Pancreas (tissue), 10 donors: Measurements from ENCODE around the gene LIN52. TPM values are rescaled to one million over a fixed set of nuclear protein-coding genes. Genes with fewer than 3 reads are reported as not detected.

Experiments used
- ATAC-seq, 4 donors: fragments of 200-7000 bp; cut with Tn5 transposase; one replicate each; pipeline versions ENCODE4 v1.8.0 to v1.9.1; 2020; ENCODE audit warnings: mild to moderate bottlenecking in 4 of 4, moderate library complexity in 4 of 4
- DNase-seq, 6 donors: peaks; one replicate each; pipeline ENCODE4 v3.0.0-alpha.2; 2020
- FAIRE-seq: peaks from 2 replicates; lab custom pipeline; 2012; peaks lifted over from hg19 to GRCh38; lab: Jason Lieb, UNC
- H3K27ac ChIP-seq, 4 donors: fragments of 200-600 bp; sonication (generic); 1 replicate in 3 of 4; 2 replicates in 1 of 4; pipeline versions ENCODE4 v1.5.0 to v1.8.0; 2020
- H3K27me3 ChIP-seq, 4 donors: fragments of 200-600 bp; one replicate each; pipeline ENCODE4 v1.8.0; 2021
- H3K36me3 ChIP-seq, 3 donors: fragments of 200-600 bp; sonication (generic) in 1 of 3; one replicate each; pipeline versions ENCODE4 v1.5.0 to v1.8.0; 2020 to 2021
- H3K4me1 ChIP-seq, 3 donors: fragments of 200-600 bp; one replicate each; pipeline ENCODE4 v1.8.0; 2021
- H3K4me3 ChIP-seq, 4 donors: fragments of 200-600 bp; sonication (generic) in 2 of 4; one replicate each; pipeline versions ENCODE4 v1.5.0 to v1.8.0; 2020 to 2021
- H3K9me3 ChIP-seq, 4 donors: fragments of 200-600 bp; one replicate each; pipeline ENCODE4 v1.8.0; 2021
- WGBS, 2 donors: extraction: QIAGEN DNeasy Blood & Tissue Kit; methylation state at CpG; one replicate each; pipeline ENCODE4 v1.1.7; 2013; 5-methylcytosine and 5-hydroxymethylcytosine counted together
- intact Hi-C, 3 donors: fragments of 100-400 bp; cut with DNase I; formaldehyde crosslinking; loops; one replicate each; pipeline versions ENCODE4 v1.11.1 to v1.14.2; 2022
- polyA plus RNA-seq, 2 donors: library from polyadenylated mRNA; stranded (reverse); fragments of 200-250 nt; gene quantifications; one replicate each; pipeline ENCODE4 v1.2.3, GENCODE V29; 2013
- total RNA-seq, 6 donors: library from RNA; stranded (reverse); fragmentation: NEBNext Ultra II Directional in 4 of 6; extraction: Animal tissue kit (Norgen Biotek cat#: 25700) in 4 of 6; gene quantifications; one replicate each; pipeline versions ENCODE4 v1.2.1 to v1.2.4, GENCODE V29; 2021 to 2023
- TF ChIP-seq, protein P1 (sequence below), 4 donors: fragments of 200-600 bp; sonication (generic) in 3 of 4; IDR thresholded peaks; one replicate each; pipeline versions ENCODE4 v1.5.0 to v1.8.0; 2021; ENCODE audit warnings: antibody characterized with exemption in 4 of 4
- donor health status: healthy with polysubstance abuse.
- donor health status: DM: no; HTN: no; CAD: no; lungs with moderate emphysema.
- donor health status: DM: no; HTN: no; CAD: no.
- donor health status: control.
- donor health status: control.
- donor health status: Bipolar disorder and iron deficiency.
- donor health status: DM: yes; HTN: yes; CAD: no.
- donor health status: DM: no; HTN: no; CAD: no.
- donor health status: DM: no; HTN: no; CAD: no.
- donor health status: DM: yes; HTN: yes; CAD: no.

LIN52 gene
- total and polyA plus RNA-seq, 8 donors: 1.6 to 4.6 (median 3.1) TPM

DNA sequence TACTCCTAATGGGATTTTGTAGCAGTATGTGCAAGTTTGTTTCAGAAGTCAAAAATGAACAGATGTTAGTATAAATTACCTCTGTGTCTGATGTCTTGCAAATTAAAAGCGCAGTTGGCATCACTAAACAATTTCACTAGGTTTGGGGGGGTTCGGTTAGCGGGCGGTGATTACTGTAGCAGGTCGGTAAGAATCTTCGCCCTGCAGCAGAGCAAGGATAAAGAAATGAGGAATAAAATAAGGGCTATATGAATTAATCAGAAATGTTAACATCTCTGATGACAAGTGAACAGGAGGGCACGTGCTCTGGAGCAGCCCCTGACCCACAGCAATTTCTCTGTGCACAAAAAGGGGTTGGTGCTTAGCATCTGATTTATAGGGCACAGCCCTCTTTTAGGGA lies 110.9 kb downstream of the LIN52 start:
- DNase-seq: no peak
- TF ChIP-seq, protein P1, sequence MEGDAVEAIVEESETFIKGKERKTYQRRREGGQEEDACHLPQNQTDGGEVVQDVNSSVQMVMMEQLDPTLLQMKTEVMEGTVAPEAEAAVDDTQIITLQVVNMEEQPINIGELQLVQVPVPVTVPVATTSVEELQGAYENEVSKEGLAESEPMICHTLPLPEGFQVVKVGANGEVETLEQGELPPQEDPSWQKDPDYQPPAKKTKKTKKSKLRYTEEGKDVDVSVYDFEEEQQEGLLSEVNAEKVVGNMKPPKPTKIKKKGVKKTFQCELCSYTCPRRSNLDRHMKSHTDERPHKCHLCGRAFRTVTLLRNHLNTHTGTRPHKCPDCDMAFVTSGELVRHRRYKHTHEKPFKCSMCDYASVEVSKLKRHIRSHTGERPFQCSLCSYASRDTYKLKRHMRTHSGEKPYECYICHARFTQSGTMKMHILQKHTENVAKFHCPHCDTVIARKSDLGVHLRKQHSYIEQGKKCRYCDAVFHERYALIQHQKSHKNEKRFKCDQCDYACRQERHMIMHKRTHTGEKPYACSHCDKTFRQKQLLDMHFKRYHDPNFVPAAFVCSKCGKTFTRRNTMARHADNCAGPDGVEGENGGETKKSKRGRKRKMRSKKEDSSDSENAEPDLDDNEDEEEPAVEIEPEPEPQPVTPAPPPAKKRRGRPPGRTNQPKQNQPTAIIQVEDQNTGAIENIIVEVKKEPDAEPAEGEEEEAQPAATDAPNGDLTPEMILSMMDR (IDR thresholded peaks at IDR 0.05): no peak
- WGBS, 2 donors: 95 to 97% methylated on average over 7 of the region's 7 CpGs
- no peak for ATAC-seq
- Histone ChIP-seq H3K27me3 (no peaks in the 10 kb centered on the region), H3K27ac (no peak overlapping the region), H3K4me3 (no peak overlapping the region), H3K36me3 (no peaks in the 10 kb centered on the region), H3K4me1 (no peaks in the 10 kb centered on the region), H3K9me3 (no peaks in the 10 kb centered on the region)
- intact Hi-C loops: no loop called here
- no peak for FAIRE-seq

DNA sequence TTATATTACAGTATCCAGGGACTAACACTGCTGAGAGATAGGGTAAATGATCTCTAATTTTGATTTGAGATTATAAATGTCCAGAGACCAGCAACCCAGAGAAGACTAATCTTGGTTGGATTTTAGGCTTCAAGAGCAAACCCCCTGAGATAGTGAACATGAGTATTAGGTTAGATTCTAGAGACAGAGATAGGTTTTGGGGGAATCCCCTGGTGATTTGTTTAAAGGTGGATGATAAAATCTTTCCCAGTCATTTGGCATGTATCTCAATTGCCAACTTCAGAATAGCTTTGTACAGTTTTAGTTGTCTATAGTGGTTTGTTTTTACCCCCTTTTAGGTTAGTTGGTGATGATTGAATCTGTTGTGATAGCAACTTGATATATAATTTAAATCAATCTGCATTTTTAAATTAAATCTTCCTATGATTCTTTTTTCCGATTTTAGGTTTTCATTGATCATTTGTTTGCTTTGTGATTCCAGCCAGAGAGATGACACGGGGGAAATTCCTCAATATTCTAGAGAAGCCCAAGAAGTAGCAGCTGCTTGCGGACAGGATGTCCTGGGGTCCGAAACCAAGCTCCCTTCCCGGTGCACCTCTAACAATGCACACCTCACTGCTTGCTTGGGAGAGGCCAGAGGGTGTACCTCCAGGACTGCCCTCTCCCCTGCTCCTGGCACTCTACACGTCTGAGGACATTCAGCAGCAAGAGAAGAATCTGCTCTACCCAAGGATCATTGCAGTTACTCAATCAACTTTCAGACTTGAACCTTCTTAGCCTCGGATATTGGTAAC lies 113.9 kb downstream of the LIN52 start:
- Histone ChIP-seq H3K36me3 (no peaks in the 10 kb centered on the region), H3K4me1 (no peaks in the 10 kb centered on the region), H3K9me3 (no peaks in the 10 kb centered on the region), H3K27ac (no peak overlapping the region), H3K4me3 (no peak overlapping the region), H3K27me3 (no peaks in the 10 kb centered on the region)
- FAIRE-seq (no peak), DNase-seq (no peak), ATAC-seq (no peak)
- WGBS, 2 donors: 82 to 86% methylated on average over 7 of the region's 7 CpGs
- TF ChIP-seq, protein P1 (IDR thresholded peaks at IDR 0.05): no peak
- intact Hi-C loops: no loop called here

GRCh38 chr14:74202113-74202512 lies 117.4 kb downstream of the LIN52 start:
- H3K9me3 ChIP-seq: no peaks in the 10 kb centered on the region
- H3K27ac ChIP-seq: no peak overlapping the region
- no peaks in the 10 kb centered on the region for H3K27me3 ChIP-seq
- TF ChIP-seq, protein P1 (IDR thresholded peaks at IDR 0.05): no peak
- FAIRE-seq (no peak), DNase-seq (no peak), ATAC-seq (no peak)
- intact Hi-C loops: no loop called here
- H3K4me3 ChIP-seq: no peak overlapping the region
- no peaks in the 10 kb centered on the region for H3K36me3 ChIP-seq
- no peaks in the 10 kb centered on the region for H3K4me1 ChIP-seq

DNA sequence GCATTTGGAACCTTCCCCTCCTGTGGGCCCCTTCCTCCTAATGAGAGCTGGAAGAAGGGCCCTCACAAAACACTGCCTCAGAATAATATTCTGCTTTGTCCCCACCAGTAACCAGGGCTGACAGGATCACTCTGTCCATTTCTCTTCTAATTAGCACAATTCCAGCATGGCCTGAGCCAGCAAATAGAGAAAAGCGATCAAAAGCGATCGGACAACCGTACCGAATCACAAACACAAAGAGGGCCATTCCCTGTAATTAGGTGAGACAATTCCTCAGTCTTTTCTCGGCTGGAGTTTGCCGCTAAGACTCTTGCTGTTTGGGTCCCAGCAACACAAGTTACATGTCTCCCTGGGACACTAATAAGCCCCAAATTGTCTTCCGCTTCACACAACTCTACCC lies 118.9 kb downstream of the LIN52 start:
- Histone ChIP-seq H3K27ac (no peak overlapping the region), H3K27me3 (no peaks in the 10 kb centered on the region), H3K36me3 (no peaks in the 10 kb centered on the region), H3K9me3 (no peaks in the 10 kb centered on the region), H3K4me3 (no peak overlapping the region), H3K4me1 (no peaks in the 10 kb centered on the region)
- ATAC-seq: no peak
- WGBS, 2 donors: 94 to 96% methylated on average over 8 of the region's 8 CpGs
- no peak for DNase-seq
- TF ChIP-seq, protein P1 (IDR thresholded peaks at IDR 0.05): no peak
- no peak for FAIRE-seq
- intact Hi-C loops: no loop called here

DNA sequence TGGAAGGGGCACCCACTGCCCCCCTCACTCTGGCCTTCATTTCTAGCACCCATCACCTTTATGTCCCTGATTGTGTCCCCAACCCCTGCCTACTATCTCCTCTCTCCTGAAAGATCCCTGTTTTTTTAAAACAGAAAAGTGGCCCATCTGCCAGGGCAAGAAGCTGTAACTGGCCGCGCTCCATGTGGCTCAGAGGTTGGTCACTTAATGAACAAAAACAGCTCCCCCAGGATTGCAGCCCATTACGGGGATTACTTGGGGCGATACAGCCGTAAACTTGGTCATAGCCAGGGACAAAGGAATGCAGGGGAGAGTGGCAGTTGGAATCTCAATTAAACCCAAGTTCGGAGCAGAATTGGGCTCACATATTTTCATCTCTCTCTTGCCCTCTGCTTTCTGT lies 119.7 kb downstream of the LIN52 start:
- Histone ChIP-seq H3K27ac (no peak overlapping the region), H3K9me3 (no peaks in the 10 kb centered on the region), H3K36me3 (no peaks in the 10 kb centered on the region), H3K4me1 (no peaks in the 10 kb centered on the region), H3K4me3 (no peak overlapping the region), H3K27me3 (no peaks in the 10 kb centered on the region)
- 98 to 99% methylated on average over 6 of the region's 6 CpGs for WGBS, 2 donors
- DNase-seq (no peak), ATAC-seq (no peak), FAIRE-seq (no peak)
- TF ChIP-seq, protein P1 (IDR thresholded peaks at IDR 0.05): no peak
- intact Hi-C loops: no loop called here
